T-helper 1 cell treated with Interleukin-12 subunit alpha and Interleukin-12 subunit beta and Interleukin-4 antibody, amounts not matched to agents 30 ng/mL and 1 ng/mL, for 36 hours (primary cell): Measurements from ENCODE around the gene CHD1L. TPM values are rescaled to one million over a fixed set of nuclear protein-coding genes. Genes with fewer than 3 reads are reported as not detected.

Experiments used
- total RNA-seq: library from RNA; stranded (reverse); gene quantifications from 2 replicates; pipeline ENCODE4 v1.2.3, GENCODE V29; 2022

Gene CHD1L
- total RNA-seq, 1 donor from 2014 or later: 51.2 TPM

Other genes starting within 250 kb of the CHD1L start
- gene PRKAB2, start 70.2 kb upstream of the CHD1L start, total RNA-seq: 8.5 and 9.3 TPM in 2 replicates
- gene FMO5, start 17.3 kb upstream of the CHD1L start, total RNA-seq: 0.12 and 0.41 TPM in 2 replicates